GM23248 (cell line): ENCODE results near the gene SERPINA12. TPM values are rescaled to one million over a fixed set of nuclear protein-coding genes. Genes with fewer than 3 reads are reported as not detected.
"Not testable (repeated sequence)": the region's sequence is repeated elsewhere in the genome, so short reads cannot be mapped to it uniquely, and the experiment has no call there.

Source experiments
- DNase-seq: peaks from one replicate; pipeline ENCODE4 v3.0.0-alpha.2; 2015
- H2AFZ ChIP-seq: fragments of 200-600 bp; sonication (generic); 2 replicates; pipeline ENCODE4 v1.6.1; 2016; ENCODE audit warnings: antibody characterized with exemption
- H3F3A ChIP-seq: fragments of 200-600 bp; sonication (generic); 2 replicates; pipeline ENCODE4 v1.6.1; 2016; ENCODE audit warnings: mild to moderate bottlenecking, antibody characterized with exemption, mixed run types; ENCODE audit not compliant: insufficient read depth
- H3K27ac ChIP-seq: fragments of 200-600 bp; sonication (generic); 2 replicates; pipeline ENCODE4 v1.5.1; 2016; ENCODE audit warnings: mild to moderate bottlenecking
- H3K27me3 ChIP-seq: fragments of 200-600 bp; sonication (generic); replicated peaks from 2 replicates; pipeline ENCODE4 v1.6.1; 2016; ENCODE audit warnings: mild to moderate bottlenecking; ENCODE audit not compliant: insufficient read depth
- H3K36me3 ChIP-seq: fragments of 200-600 bp; sonication (generic); 2 replicates; pipeline ENCODE4 v1.6.1; 2016; ENCODE audit warnings: low read depth, mild to moderate bottlenecking
- H3K4me1 ChIP-seq: fragments of 200-600 bp; sonication (generic); 2 replicates; pipeline ENCODE4 v1.6.1; 2016; ENCODE audit warnings: mild to moderate bottlenecking; ENCODE audit not compliant: insufficient read depth
- H3K4me2 ChIP-seq: fragments of 200-600 bp; sonication (generic); one replicate; pipeline ENCODE4 v1.6.1; 2016; ENCODE audit warnings: mild to moderate bottlenecking; ENCODE audit not compliant: unreplicated experiment
- H3K4me3 ChIP-seq: fragments of 200-600 bp; sonication (generic); 2 replicates; pipeline ENCODE4 v1.5.1; 2016; ENCODE audit warnings: mild to moderate bottlenecking
- H3K79me2 ChIP-seq: fragments of 200-600 bp; sonication (generic); 2 replicates; pipeline ENCODE4 v1.6.1; 2016; ENCODE audit warnings: mild to moderate bottlenecking; ENCODE audit not compliant: insufficient read depth
- H3K9ac ChIP-seq: fragments of 200-600 bp; sonication (generic); 2 replicates; pipeline ENCODE4 v1.6.1; 2016; ENCODE audit warnings: mild to moderate bottlenecking
- H3K9me2 ChIP-seq: fragments of 200-600 bp; sonication (generic); 2 replicates; pipeline ENCODE4 v1.6.1; 2016; ENCODE audit warnings: mixed run types, mild to moderate bottlenecking, moderate library complexity; ENCODE audit not compliant: insufficient read depth
- H3K9me3 ChIP-seq: fragments of 200-600 bp; sonication (generic); one replicate; pipeline ENCODE4 v1.6.1; 2017; ENCODE audit warnings: low read depth
- H4K20me1 ChIP-seq: fragments of 200-600 bp; sonication (generic); 2 replicates; pipeline ENCODE4 v1.6.0; 2016; ENCODE audit not compliant: insufficient read depth
- EZH2 ChIP-seq: fragments of 200-600 bp; sonication (generic); IDR thresholded peaks from 2 replicates; pipeline ENCODE4 v1.6.1; 2018; ENCODE audit warnings: antibody characterized with exemption, mild to moderate bottlenecking; ENCODE audit not compliant: insufficient read depth, poor library complexity, severe bottlenecking
- EZH2phosphoT487 ChIP-seq: fragments of 200-600 bp; sonication (generic); IDR thresholded peaks from 2 replicates; pipeline ENCODE4 v1.6.1; 2018; ENCODE audit warnings: antibody characterized with exemption, moderate library complexity, mild to moderate bottlenecking, low read depth; ENCODE audit not compliant: insufficient read depth
- WGBS, 2 experiments: methylation state at CpG; one replicate each; pipeline ENCODE4 v1.1.6; 2015 to 2017; ENCODE audit warnings: low lambda C conversion rate in 2 of 2, low coverage in 1 of 2; ENCODE audit errors: missing lambda C conversion rate in 2 of 2; 5-methylcytosine and 5-hydroxymethylcytosine counted together
- in situ Hi-C: fragments of 300-500 bp; cut with MboI; formaldehyde crosslinking; loops from 2 replicates; pipeline ENCODE4 v1.15.0; 2020
- polyA plus RNA-seq: library from polyadenylated mRNA; unstranded; fragments of >200 nt; fragmentation: Nextera tagmentation; extraction: Ambion mirVana; gene quantifications from 2 replicates; pipeline ENCODE4 v1.2.1, GENCODE V29; 2016
- total RNA-seq: library from RNA; depleted of rRNA; stranded (reverse); fragments of >200 nt; shearing (Covaris generic); gene quantifications from 2 replicates; pipeline ENCODE4 v1.2.3, GENCODE V29; 2014

The SERPINA12 gene
- total and polyA plus RNA-seq, 2 experiments from 2014 or later = not detected

DNA sequence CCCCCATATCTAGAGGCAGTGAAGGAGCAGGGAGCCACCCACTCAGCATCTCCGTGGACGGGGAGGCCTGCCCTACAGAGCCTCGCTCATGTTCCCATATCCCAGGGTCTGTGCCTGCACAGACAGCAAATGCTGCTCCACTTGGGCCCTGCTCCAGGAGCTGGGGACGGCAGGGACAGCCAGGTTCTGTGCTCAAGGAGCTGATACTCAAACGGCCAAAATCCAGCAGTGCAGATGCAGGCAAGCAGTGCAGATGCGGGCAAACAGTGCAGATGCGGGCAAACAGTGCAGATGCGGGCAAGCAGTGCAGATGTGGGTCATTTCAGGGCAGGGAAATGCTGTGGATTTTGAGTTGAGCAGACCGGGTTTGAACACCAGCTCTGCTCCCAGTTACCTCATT lies 6.2 kb upstream of the SERPINA12 start:
- Histone ChIP-seq H3F3A (no peaks in the 10 kb centered on the region), H3K27ac (no peak overlapping the region), H3K9me3 (no peaks in the 10 kb centered on the region), H3K9ac (no peak overlapping the region), H3K79me2 (no peaks in the 10 kb centered on the region), H3K27me3 (peaks cover 17% of the 10 kb centered on the region; the same call in 1 of the 2 replicates), H3K36me3 (no peaks in the 10 kb centered on the region), H3K4me1 (no peaks in the 10 kb centered on the region), H3K9me2 (no peaks in the 10 kb centered on the region), H3K4me3 (no peak overlapping the region), H2AFZ (no peak overlapping the region), H3K4me2 (no peak overlapping the region), H4K20me1 (no peaks in the 10 kb centered on the region)
- DNase-seq = no peak
- in situ Hi-C loops = no loop called here
- 42 to 51% methylated on average over 9 of the region's 9 CpGs for WGBS, 2 experiments
- TF ChIP-seq EZH2 (no peak), EZH2phosphoT487 (no peak)

DNA sequence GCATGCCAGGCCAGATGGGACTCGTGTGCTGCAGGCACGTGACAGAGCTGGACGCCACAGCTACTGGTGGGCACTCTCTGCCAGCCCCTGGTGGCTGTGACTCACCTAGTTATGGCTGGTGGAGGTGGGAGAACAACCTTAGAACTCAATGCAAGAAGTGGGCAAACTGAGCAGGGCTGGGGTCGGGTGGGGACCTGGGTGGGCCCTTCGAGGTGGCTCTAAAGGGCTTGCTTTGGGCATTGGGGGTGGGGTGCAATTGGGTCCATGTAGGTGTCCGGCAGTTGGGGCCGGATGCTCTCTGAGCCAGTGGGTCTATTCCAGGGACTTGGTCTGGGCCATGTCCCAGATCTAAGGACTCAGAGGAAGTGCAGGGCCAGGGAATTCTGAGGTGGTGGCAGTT lies 5.1 kb upstream of the SERPINA12 start:
- WGBS, 2 experiments = 46 to 55% methylated on average over 7 of the region's 7 CpGs
- Histone ChIP-seq H2AFZ (no peak overlapping the region), H3K4me3 (no peak overlapping the region), H3K27ac (no peak overlapping the region), H3K9ac (no peak overlapping the region), H3K4me1 (no peaks in the 10 kb centered on the region), H3K9me2 (no peaks in the 10 kb centered on the region), H3K9me3 (no peaks in the 10 kb centered on the region), H4K20me1 (no peaks in the 10 kb centered on the region), H3K36me3 (no peaks in the 10 kb centered on the region), H3K79me2 (no peaks in the 10 kb centered on the region), H3K4me2 (no peak overlapping the region), H3F3A (no peaks in the 10 kb centered on the region), H3K27me3 (peaks cover 17% of the 10 kb centered on the region; the same call in 1 of the 2 replicates)
- TF ChIP-seq EZH2phosphoT487 (no peak), EZH2 (no peak)
- in situ Hi-C loops = no loop called here
- DNase-seq = no peak

GRCh38 chr14:94510481-94510880 lies 1.2 kb upstream of the SERPINA12 start:
- WGBS, 2 experiments = 27 to 32% methylated on average over 2 of the region's 2 CpGs
- H3K27me3 ChIP-seq, H2AFZ ChIP-seq, H3K4me3 ChIP-seq, H4K20me1 ChIP-seq, H3K9me3 ChIP-seq, H3K4me2 ChIP-seq, H3K4me1 ChIP-seq, H3K36me3 ChIP-seq, H3F3A ChIP-seq, H3K27ac ChIP-seq, H3K9me2 ChIP-seq, H3K79me2 ChIP-seq, DNase-seq, H3K9ac ChIP-seq, in situ Hi-C loops: not testable (repeated sequence)

DNA sequence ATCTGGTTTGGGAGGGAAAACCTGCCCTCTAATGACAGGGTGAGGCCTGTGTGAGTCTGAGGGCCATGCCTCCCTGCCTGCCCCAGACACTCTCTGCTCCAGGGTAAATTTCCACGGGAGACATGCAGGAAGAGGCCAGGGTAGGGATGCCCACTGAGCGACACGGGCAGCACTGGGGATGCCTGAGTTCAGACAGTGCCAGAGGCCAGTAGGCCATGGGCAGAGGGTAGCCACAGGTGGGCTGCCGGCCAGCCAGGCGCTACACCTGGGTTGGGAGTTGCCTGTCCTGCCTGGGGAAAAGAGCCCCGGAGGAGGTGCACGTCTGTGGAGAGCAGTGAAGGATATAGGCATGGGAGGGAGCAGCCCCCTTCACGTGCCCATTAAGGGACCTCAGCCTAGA lies 3.6 kb downstream of the SERPINA12 start:
- no peak overlapping the region for H3K4me3 ChIP-seq
- no peaks in the 10 kb centered on the region for H4K20me1 ChIP-seq
- no peak for TF ChIP-seq EZH2
- no peak for TF ChIP-seq EZH2phosphoT487
- no peak overlapping the region for H3K27ac ChIP-seq
- H2AFZ ChIP-seq = no peak overlapping the region
- H3K36me3 ChIP-seq = no peaks in the 10 kb centered on the region
- WGBS, 2 experiments = 51 to 69% methylated on average over 8 of the region's 8 CpGs
- no peaks in the 10 kb centered on the region for H3K9me2 ChIP-seq
- no peaks in the 10 kb centered on the region for H3K79me2 ChIP-seq
- no peaks in the 10 kb centered on the region for H3K4me1 ChIP-seq
- no peak overlapping the region for H3K4me2 ChIP-seq
- H3K9me3 ChIP-seq = no peaks in the 10 kb centered on the region
- in situ Hi-C loops = no loop called here
- peaks cover 2% of the 10 kb centered on the region; the same call in 1 of the 2 replicates for H3K27me3 ChIP-seq
- no peak overlapping the region for H3K9ac ChIP-seq
- DNase-seq = no peak
- H3F3A ChIP-seq = no peaks in the 10 kb centered on the region

DNA sequence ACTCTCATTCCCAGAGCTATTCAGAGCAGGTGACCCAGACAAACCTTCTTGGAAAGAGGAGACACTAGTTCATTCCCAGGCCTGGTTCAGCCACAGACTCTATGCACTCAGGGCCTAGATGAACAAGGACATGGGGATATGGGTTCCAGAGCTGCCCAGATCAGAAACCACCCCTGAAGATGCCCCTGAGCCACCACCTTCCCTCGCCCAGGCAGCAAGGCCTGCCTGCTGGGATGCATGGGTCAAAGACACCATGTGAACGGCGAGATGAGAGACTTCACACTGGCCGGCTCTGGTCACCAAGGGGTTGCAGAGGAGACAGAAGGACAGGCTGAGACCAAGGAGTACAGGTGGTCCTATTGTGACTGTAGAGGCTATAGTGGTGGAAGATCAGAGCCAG lies 4.1 kb downstream of the SERPINA12 start:
- in situ Hi-C loops = no loop called here
- H3K27ac ChIP-seq = no peak overlapping the region
- no peak for DNase-seq

More for the DNA sequence above, 4.1 kb downstream of the SERPINA12 start:
- Histone ChIP-seq H3F3A (no peaks in the 10 kb centered on the region), H4K20me1 (no peaks in the 10 kb centered on the region), H3K9ac (no peak overlapping the region), H3K4me1 (no peaks in the 10 kb centered on the region), H3K4me3 (no peak overlapping the region), H3K9me2 (no peaks in the 10 kb centered on the region), H3K27me3 (peaks cover 2% of the 10 kb centered on the region; the same call in 1 of the 2 replicates), H3K9me3 (no peaks in the 10 kb centered on the region), H2AFZ (no peak overlapping the region), H3K4me2 (no peak overlapping the region), H3K36me3 (no peaks in the 10 kb centered on the region), H3K79me2 (no peaks in the 10 kb centered on the region)
- WGBS, 2 experiments = 51 to 58% methylated on average over 4 of the region's 4 CpGs
- TF ChIP-seq EZH2phosphoT487 (no peak), EZH2 (no peak)
